ENCODE measurements around the gene CFB. TPM values are rescaled to one million over a fixed set of nuclear protein-coding genes. Genes with fewer than 3 reads are reported as not detected.

CFB gene
- total and polyA plus RNA-seq, 2 of the 13 experiments (the other 11 are each of a cell fraction or from before 2014, with no cell fraction given), result 171 to 513 TPM

DNA sequence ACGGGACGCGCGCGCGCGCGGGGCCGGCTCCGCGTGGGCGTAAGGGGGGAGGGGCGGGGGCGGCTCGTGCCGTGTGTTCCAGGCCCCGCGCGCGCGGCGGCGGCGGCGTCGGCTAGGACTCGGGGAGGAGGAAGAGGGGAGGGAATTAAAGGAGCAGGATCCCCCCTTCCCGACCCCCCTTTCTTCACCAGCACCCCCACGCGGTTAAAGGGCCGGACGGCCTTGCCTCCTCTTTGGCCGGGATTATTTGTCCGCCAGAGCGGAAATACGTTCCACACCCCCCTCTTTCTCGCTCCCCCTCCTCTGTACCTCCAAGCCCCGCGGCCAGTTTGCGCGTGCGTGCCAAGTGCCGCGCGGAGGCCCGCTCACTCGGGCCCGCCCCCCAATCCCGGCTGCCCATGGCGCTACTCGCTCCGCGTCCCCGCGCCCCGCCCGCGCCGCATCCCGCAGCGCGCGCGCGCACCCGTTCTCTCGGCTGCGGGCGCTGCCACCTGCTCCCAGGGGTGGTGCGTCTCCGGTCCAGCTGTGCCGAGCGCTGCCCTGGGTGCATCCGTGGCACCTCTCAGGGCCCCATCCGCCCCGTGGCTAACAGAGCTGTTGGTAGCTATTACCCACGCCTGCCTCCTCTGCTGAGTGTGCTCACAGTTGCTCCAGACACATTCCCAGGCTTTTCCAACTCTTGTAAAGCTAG is 43.8 kb upstream of the CFB start, which contains the start of gene ZBTB12 (continued):
- no peak for TF ChIP-seq HNF4G (IDR thresholded peaks at IDR 0.05; ENCODE audit: borderline replicate concordance, low read depth, low read length)
- TF ChIP-seq HNF4G (CRISPR knock-in tag; IDR thresholded peaks at IDR 0.05; ENCODE audit: borderline replicate concordance, low read depth), result peak; percentile 73; the same call in 1 of the 2 replicates
- TF ChIP-seq NR2F1 (CRISPR knock-in tag; IDR thresholded peaks at IDR 0.05), result peak in 1 of 2 experiments; percentile 36; a peak in 1 of 4 replicates
- no peak for TF ChIP-seq ZBTB37 (CRISPR knock-in tag; IDR thresholded peaks at IDR 0.05)
- 0 out of 2 replicates have a peak, but pooled peaks have one; percentile 33 for TF ChIP-seq ZNF501 (CRISPR knock-in tag; IDR thresholded peaks at IDR 0.05)
- peak; percentile 58 to 78; a peak in 3 of 4 replicates for TF ChIP-seq POLR2A (IDR thresholded peaks at IDR 0.05; ENCODE audit: insufficient read depth in 1 of 2, low read depth in 2 of 2, low read length in 2 of 2)
- TF ChIP-seq, protein P1, sequence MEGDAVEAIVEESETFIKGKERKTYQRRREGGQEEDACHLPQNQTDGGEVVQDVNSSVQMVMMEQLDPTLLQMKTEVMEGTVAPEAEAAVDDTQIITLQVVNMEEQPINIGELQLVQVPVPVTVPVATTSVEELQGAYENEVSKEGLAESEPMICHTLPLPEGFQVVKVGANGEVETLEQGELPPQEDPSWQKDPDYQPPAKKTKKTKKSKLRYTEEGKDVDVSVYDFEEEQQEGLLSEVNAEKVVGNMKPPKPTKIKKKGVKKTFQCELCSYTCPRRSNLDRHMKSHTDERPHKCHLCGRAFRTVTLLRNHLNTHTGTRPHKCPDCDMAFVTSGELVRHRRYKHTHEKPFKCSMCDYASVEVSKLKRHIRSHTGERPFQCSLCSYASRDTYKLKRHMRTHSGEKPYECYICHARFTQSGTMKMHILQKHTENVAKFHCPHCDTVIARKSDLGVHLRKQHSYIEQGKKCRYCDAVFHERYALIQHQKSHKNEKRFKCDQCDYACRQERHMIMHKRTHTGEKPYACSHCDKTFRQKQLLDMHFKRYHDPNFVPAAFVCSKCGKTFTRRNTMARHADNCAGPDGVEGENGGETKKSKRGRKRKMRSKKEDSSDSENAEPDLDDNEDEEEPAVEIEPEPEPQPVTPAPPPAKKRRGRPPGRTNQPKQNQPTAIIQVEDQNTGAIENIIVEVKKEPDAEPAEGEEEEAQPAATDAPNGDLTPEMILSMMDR (CRISPR knock-in tag; IDR thresholded peaks at IDR 0.05), result peak; percentile 48
- TF ChIP-seq, protein P2, sequence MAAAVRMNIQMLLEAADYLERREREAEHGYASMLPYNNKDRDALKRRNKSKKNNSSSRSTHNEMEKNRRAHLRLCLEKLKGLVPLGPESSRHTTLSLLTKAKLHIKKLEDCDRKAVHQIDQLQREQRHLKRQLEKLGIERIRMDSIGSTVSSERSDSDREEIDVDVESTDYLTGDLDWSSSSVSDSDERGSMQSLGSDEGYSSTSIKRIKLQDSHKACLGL (CRISPR knock-in tag; IDR thresholded peaks at IDR 0.05), result peak; percentile 25; the same call in 1 of the 2 replicates
- TF ChIP-seq, protein P3, sequence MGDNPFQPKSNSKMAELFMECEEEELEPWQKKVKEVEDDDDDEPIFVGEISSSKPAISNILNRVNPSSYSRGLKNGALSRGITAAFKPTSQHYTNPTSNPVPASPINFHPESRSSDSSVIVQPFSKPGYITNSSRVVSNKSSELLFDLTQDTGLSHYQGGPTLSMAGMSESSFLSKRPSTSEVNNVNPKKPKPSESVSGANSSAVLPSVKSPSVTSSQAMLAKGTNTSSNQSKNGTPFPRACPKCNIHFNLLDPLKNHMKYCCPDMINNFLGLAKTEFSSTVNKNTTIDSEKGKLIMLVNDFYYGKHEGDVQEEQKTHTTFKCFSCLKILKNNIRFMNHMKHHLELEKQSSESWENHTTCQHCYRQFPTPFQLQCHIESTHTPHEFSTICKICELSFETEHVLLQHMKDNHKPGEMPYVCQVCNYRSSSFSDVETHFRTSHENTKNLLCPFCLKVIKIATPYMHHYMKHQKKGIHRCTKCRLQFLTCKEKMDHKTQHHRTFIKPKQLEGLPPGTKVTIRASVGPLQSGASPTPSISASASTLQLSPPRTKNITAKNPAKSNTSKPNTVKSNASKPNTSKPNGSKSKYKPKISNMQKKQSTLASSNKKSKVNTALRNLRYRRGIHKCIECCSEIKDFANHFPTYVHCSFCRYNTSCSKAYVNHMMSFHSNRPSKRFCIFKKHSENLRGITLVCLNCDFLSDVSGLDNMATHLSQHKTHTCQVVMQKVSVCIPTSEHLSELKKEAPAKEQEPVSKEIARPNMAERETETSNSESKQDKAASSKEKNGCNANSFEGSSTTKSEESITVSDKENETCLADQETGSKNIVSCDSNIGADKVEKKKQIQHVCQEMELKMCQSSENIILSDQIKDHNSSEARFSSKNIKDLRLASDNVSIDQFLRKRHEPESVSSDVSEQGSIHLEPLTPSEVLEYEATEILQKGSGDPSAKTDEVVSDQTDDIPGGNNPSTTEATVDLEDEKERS (CRISPR knock-in tag; IDR thresholded peaks at IDR 0.05), result 0 out of 2 replicates have a peak, but pooled peaks have one; percentile 4
- 0 out of 2 replicates have a peak, but pooled peaks have one; percentile 65 for TF ChIP-seq ZNF552 (CRISPR knock-in tag; IDR thresholded peaks at IDR 0.05; ENCODE audit: borderline replicate concordance)
- TF ChIP-seq ZBTB38 (CRISPR knock-in tag; IDR thresholded peaks at IDR 0.05), result peak; percentile 84
- TF ChIP-seq, protein P4, sequence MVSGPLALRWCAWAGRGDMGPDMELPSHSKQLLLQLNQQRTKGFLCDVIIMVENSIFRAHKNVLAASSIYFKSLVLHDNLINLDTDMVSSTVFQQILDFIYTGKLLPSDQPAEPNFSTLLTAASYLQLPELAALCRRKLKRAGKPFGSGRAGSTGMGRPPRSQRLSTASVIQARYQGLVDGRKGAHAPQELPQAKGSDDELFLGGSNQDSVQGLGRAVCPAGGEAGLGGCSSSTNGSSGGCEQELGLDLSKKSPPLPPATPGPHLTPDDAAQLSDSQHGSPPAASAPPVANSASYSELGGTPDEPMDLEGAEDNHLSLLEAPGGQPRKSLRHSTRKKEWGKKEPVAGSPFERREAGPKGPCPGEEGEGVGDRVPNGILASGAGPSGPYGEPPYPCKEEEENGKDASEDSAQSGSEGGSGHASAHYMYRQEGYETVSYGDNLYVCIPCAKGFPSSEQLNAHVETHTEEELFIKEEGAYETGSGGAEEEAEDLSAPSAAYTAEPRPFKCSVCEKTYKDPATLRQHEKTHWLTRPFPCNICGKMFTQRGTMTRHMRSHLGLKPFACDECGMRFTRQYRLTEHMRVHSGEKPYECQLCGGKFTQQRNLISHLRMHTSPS (CRISPR knock-in tag; IDR thresholded peaks at IDR 0.05; ENCODE audit: low read depth), result peak; percentile 71; the same call in 1 of the 2 replicates
- peak; percentile 84 for TF ChIP-seq ASH2L (IDR thresholded peaks at IDR 0.05; ENCODE audit: insufficient read length, low read depth, low read length)
- TF ChIP-seq, protein P5, sequence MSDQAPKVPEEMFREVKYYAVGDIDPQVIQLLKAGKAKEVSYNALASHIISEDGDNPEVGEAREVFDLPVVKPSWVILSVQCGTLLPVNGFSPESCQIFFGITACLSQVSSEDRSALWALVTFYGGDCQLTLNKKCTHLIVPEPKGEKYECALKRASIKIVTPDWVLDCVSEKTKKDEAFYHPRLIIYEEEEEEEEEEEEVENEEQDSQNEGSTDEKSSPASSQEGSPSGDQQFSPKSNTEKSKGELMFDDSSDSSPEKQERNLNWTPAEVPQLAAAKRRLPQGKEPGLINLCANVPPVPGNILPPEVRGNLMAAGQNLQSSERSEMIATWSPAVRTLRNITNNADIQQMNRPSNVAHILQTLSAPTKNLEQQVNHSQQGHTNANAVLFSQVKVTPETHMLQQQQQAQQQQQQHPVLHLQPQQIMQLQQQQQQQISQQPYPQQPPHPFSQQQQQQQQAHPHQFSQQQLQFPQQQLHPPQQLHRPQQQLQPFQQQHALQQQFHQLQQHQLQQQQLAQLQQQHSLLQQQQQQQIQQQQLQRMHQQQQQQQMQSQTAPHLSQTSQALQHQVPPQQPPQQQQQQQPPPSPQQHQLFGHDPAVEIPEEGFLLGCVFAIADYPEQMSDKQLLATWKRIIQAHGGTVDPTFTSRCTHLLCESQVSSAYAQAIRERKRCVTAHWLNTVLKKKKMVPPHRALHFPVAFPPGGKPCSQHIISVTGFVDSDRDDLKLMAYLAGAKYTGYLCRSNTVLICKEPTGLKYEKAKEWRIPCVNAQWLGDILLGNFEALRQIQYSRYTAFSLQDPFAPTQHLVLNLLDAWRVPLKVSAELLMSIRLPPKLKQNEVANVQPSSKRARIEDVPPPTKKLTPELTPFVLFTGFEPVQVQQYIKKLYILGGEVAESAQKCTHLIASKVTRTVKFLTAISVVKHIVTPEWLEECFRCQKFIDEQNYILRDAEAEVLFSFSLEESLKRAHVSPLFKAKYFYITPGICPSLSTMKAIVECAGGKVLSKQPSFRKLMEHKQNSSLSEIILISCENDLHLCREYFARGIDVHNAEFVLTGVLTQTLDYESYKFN (CRISPR knock-in tag; conservative IDR thresholded peaks at IDR 0.05), result peak; percentile 19; the same call in 1 of the 2 replicates
